AG04450 (cell line): ENCODE data around the gene PRODH. TPM values are rescaled to one million over a fixed set of nuclear protein-coding genes. Genes with fewer than 3 reads are reported as not detected.
"Not testable (repeated sequence)": the region's sequence is repeated elsewhere in the genome, so short reads cannot be mapped to it uniquely, and the experiment has no call there.

Source experiments
- CTCF ChIA-PET: fragments of 300-600, 350-600 bp; formaldehyde crosslinking; extraction: SDS; loops from one replicate; lab custom pipeline; 2022; ENCODE audit warnings: antibody characterized with exemption, inconsistent platforms; lab: Charles Lee
- POLR2A ChIA-PET: fragments of 350-600 bp; formaldehyde crosslinking; extraction: SDS; loops from one replicate; lab custom pipeline; 2021; ENCODE audit warnings: antibody characterized with exemption, inconsistent platforms; lab: Yijun Ruan, JAX
- DNase-seq: peaks from one replicate; pipeline ENCODE4 v3.0.0-alpha.2; 2011; ENCODE audit warnings: low read depth, low spot score
- H3K27ac ChIP-seq: one replicate; pipeline ENCODE4 v1.5.1; 2012; ENCODE audit warnings: low read depth, low read length, control low read depth
- H3K27me3 ChIP-seq: one replicate; pipeline ENCODE4 v1.6.0; 2012; ENCODE audit warnings: low read length; ENCODE audit not compliant: control insufficient read depth, insufficient read depth
- H3K4me3 ChIP-seq: 2 replicates; pipeline ENCODE4 v1.5.1; 2011; ENCODE audit warnings: mild to moderate bottlenecking, low read depth, low read length, control low read depth
- H3K9me3 ChIP-seq: 2 replicates; pipeline ENCODE4 v1.5.1; 2012; ENCODE audit warnings: low read length; ENCODE audit not compliant: control insufficient read depth, insufficient read depth
- polyA plus RNA-seq: library from polyadenylated mRNA; depleted of rRNA; stranded (reverse); fragments of >200 nt; gene quantifications from 2 replicates; pipeline ENCODE4 v1.2.3, GENCODE V29; 2011
- TF ChIP-seq, protein P1 (sequence below): IDR thresholded peaks from 2 replicates; pipeline ENCODE4 v1.5.1; 2011; ENCODE audit warnings: low read depth, low read length, control low read depth, inconsistent platforms

Gene PRODH
- polyA plus RNA-seq, 1 experiment: not detected

DNA sequence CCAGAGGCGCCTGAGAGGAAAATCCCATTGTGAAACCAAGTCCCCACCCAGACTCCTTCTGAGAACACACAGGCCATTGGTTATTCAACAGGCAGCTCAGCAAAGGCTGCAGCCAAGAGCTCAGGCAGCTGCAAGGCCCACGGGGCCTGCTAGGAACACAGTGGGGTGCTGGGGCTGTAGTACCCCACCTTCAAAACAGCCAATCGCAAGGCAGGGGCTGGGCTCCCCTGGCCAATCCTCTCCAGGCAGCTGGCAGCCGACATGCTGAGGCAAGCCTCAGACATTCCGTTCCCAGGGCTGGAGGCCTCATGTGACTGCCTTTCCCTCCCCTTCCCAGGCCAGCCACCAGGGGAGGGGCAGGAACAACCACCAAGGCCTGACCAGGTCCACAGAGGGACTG lies 6.6 kb downstream of the PRODH start:
- ChIA-PET POLR2A (no interaction called here), CTCF (no interaction called here)
- Histone ChIP-seq H3K9me3 (no peaks in the 10 kb centered on the region), H3K27ac (no peak overlapping the region), H3K27me3 (no peaks in the 10 kb centered on the region), H3K4me3 (no peak overlapping the region)
- TF ChIP-seq, protein P1, sequence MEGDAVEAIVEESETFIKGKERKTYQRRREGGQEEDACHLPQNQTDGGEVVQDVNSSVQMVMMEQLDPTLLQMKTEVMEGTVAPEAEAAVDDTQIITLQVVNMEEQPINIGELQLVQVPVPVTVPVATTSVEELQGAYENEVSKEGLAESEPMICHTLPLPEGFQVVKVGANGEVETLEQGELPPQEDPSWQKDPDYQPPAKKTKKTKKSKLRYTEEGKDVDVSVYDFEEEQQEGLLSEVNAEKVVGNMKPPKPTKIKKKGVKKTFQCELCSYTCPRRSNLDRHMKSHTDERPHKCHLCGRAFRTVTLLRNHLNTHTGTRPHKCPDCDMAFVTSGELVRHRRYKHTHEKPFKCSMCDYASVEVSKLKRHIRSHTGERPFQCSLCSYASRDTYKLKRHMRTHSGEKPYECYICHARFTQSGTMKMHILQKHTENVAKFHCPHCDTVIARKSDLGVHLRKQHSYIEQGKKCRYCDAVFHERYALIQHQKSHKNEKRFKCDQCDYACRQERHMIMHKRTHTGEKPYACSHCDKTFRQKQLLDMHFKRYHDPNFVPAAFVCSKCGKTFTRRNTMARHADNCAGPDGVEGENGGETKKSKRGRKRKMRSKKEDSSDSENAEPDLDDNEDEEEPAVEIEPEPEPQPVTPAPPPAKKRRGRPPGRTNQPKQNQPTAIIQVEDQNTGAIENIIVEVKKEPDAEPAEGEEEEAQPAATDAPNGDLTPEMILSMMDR: no peak
- no peak for DNase-seq

DNA sequence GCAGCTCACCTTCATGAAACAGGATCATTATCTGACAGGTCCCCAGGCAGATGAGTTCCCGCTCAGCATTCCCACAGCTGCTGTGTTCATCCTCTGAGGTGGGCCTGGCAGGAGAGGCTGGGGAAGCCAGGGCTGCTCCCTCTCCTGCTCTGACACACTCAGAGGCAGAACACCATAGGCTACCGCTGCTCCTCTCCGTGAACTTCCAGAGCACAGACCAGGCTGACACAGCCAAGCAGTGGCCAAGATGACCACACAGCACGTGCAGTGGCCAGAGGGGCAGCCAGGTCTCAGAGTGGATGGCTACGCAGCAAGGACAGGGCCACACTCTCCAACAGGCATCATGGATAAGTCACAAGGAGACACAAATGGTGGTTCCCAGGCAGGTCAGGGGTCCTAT lies 8.5 kb downstream of the PRODH start:
- Histone ChIP-seq H3K9me3 (no peaks in the 10 kb centered on the region), H3K4me3 (no peak overlapping the region), H3K27ac (no peak overlapping the region), H3K27me3 (no peaks in the 10 kb centered on the region)
- POLR2A ChIA-PET: no interaction called here
- no peak for DNase-seq
- CTCF ChIA-PET: no interaction called here
- TF ChIP-seq, protein P1: no peak

DNA sequence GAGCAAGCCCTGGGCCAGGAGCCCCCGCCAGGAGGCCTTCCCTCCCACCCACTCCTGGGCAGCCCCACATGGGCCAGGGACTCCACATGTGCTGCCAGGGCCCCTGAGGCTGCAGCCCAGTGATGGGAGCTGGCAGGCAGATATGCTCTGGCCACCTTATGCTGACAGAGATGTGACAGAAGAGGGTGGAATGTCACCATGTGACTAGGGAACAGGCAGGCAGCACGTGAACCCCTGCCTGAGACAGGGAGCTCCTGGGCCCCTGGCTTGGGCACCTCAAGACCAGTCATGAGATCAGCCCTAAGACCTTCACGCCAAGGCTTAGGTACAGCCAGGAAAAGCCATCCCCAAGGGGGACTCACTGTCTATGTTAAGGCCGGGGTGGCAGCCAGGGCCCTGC lies 9.1 kb downstream of the PRODH start:
- H3K9me3 ChIP-seq: no peaks in the 10 kb centered on the region
- DNase-seq: no peak
- no peaks in the 10 kb centered on the region for H3K27me3 ChIP-seq
- POLR2A ChIA-PET: no interaction called here
- no peak overlapping the region for H3K4me3 ChIP-seq
- TF ChIP-seq, protein P1: no peak
- CTCF ChIA-PET: no interaction called here
- H3K27ac ChIP-seq: no peak overlapping the region

GRCh38 chr22:18925368-18926064 lies 10.6 kb downstream of the PRODH start:
- Histone ChIP-seq H3K27me3 (no peaks in the 10 kb centered on the region), H3K27ac (no peak overlapping the region), H3K9me3 (no peaks in the 10 kb centered on the region), H3K4me3 (no peak overlapping the region)
- ChIA-PET POLR2A (no interaction called here), CTCF (no interaction called here)
- TF ChIP-seq, protein P1: no peak
- no peak for DNase-seq

DNA sequence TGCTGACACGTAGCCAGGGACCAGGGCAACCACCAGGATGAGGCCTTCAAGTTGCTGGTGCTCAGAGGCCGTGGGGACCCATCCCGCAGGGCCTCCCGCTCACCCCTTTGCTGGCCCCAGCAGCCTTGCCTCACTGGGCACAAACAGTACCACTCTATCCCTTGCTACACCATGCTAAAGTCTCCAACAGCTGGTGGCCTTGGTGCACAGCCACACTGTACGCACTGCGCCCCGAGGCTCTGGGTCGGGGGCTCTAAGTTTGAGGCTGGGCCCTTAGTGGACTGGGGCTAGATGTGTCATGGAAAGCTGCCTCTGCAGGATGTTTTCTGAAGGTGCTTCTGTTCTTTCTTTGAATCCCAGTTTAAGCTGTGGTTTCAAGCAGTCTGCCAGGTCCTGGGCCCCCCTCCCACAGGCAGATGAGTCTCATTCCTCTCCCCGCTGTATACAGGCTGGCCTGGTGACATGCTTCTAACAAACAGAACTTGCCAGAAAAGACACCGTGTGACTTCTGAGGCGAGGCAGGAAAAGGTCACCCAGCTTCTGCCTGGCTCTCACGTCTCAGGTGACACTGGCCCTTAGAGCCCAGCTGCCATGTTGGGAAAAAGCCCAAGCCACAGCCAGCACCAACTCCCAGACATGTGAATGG lies 15.7 kb downstream of the PRODH start:
- POLR2A ChIA-PET, H3K4me3 ChIP-seq, CTCF ChIA-PET, H3K27ac ChIP-seq, H3K27me3 ChIP-seq, H3K9me3 ChIP-seq, DNase-seq: not testable (repeated sequence)

DNA sequence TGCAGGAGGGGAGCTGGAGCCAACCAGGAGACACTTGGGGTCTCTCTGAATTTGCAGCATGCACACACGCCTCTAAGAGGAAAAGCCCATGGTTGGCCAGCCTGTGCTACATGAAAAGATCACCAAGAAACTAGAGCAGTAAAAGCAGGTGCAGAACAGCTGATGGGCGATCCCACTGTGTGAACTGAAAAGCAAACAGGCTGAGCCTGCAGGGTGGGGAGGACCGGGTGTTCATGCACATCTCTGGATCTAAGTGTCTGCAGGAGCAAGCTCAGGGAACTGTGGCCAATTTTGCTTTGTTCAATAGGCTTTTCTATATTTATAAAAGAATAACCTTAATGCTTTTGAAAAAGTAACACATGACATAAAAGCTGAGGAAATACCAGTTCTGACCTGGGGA lies 18.3 kb downstream of the PRODH start:
- CTCF ChIA-PET, POLR2A ChIA-PET, H3K4me3 ChIP-seq, DNase-seq, H3K27ac ChIP-seq, H3K27me3 ChIP-seq, H3K9me3 ChIP-seq: not testable (repeated sequence)

GRCh38 chr22:18915550-18915949 lies 20.5 kb downstream of the PRODH start:
- POLR2A ChIA-PET, H3K27ac ChIP-seq, DNase-seq, CTCF ChIA-PET, H3K4me3 ChIP-seq, H3K9me3 ChIP-seq, H3K27me3 ChIP-seq: not testable (repeated sequence)

DNA sequence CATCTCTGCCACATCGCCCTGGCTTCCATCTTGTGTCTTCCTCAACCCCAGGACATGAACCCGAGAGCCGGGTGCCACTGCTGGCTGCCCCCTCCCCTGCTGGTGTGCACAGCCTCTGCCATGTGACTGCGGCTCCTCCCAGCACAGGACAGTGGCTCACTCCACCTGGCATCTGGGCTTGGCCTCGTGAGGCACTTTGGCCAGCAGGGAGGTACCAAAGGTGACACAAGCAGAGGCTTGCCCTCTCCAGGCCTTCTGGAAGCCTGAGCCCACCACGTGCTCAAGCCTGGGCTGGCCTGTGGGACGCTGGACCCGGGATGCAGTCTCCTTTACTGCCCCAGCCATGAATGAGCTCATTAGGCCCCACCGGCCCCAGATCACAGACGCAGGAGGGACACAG lies 21.5 kb downstream of the PRODH start:
- H3K27me3 ChIP-seq, CTCF ChIA-PET, DNase-seq, POLR2A ChIA-PET, H3K9me3 ChIP-seq, H3K27ac ChIP-seq, H3K4me3 ChIP-seq: not testable (repeated sequence)
